Keratinocyte (primary cell): ENCODE data around the gene SMAD9.

Experiments used
- CTCF ChIP-seq, 3 experiments: IDR thresholded peaks in 1 of 3; conservative IDR thresholded peaks in 1 of 3; optimal IDR thresholded peaks in 1 of 3; 2 replicates in 2 of 3; 3 replicates in 1 of 3; pipeline versions ENCODE3 to v1.5.1; 2011; ENCODE audit warnings: low read length in 3 of 3, mild to moderate bottlenecking in 3 of 3, moderate library complexity in 2 of 3, control low read depth in 1 of 3, inconsistent platforms in 1 of 3; ENCODE audit not compliant: insufficient read depth in 2 of 3; ENCODE audit errors: extremely low read depth in 1 of 3
- EZH2 ChIP-seq: IDR thresholded peaks from one replicate; pipeline ENCODE4 v1.6.1; 2012; ENCODE audit warnings: inconsistent platforms, mild to moderate bottlenecking, low read length, moderate library complexity

DNA sequence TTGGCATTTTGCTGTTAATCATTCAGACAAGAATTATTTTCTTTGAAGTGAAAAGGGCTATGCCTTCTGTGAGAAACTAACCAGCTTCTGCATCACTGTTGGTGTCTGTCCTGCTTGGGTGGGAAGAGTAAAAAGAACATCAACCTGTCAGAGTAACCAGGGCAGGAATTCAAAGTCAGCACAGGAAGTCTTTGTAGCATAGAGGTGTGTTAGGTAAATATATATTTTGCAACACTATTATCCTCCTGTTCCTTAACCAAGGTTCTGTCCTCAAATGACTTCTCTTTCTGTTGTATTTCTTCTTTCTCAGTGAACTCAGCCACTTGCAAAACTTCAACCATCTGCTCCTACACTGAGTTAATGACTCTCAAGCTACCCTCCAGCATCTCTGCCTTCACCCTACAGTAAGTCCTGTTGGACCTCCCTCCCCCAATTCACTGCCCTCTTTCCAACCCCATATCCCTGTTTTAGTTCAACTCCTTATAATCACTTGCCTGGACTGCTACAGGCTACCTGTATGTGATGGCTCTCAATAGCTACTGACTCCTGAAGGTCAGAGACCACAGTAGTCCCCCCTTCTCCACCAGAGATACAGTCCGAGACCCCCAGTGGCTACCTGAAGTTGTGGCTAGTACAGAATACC is 49.9 kb downstream of the SMAD9 start:
- TF ChIP-seq CTCF (optimal IDR thresholded peaks at IDR 0.05 in 1 of 3, IDR thresholded peaks at IDR 0.05 in 1 of 3, conservative IDR thresholded peaks at IDR 0.05 in 1 of 3; ENCODE audit: extremely low read depth in 1 of 3, insufficient read depth in 2 of 3, low read length in 3 of 3) = no peak
- no peak for TF ChIP-seq EZH2
